Adrenal gland (tissue), 5 donors: ENCODE data around the gene SMTNL2.

ENCODE experiments used
- CTCF ChIP-seq, 6 experiments: fragments of 450-650 bp in 4 of 6; fragments of 200-600 bp in 2 of 6; sonication (generic) in 1 of 6; IDR thresholded peaks; 1 replicate in 5 of 6; 2 replicates in 1 of 6; pipeline versions ENCODE4 v1.5.1 to v1.8.0; 2016 to 2021; ENCODE audit warnings: antibody characterized with exemption in 6 of 6, mild to moderate bottlenecking in 2 of 6, moderate library complexity in 1 of 6
- POLR2A ChIP-seq, 2 donors: fragments of 450-650 bp; IDR thresholded peaks; one replicate each; pipeline ENCODE4 v1.6.1; 2017; ENCODE audit warnings: antibody characterized with exemption in 2 of 2, mild to moderate bottlenecking in 2 of 2, moderate library complexity in 1 of 2
- donor health status: DM: no; HTN: no; CAD: no.

- TF ChIP-seq CTCF (IDR thresholded peaks at IDR 0.05) (no peak), POLR2A (IDR thresholded peaks at IDR 0.05) (no peak)
These were observed 23.5 kb downstream of the SMTNL2 start for GRCh38 chr17:4607773-4608187.
